WTC11 (cell line): Measurements from ENCODE around the gene LIN28B.

Experiments
- CREB1 ChIP-seq: sonication (generic); formaldehyde crosslinking; IDR thresholded peaks from 2 replicates; pipeline ENCODE4 v1.8.0; 2023; ENCODE audit warnings: mild to moderate bottlenecking, missing genetic modification reagents
- CREM ChIP-seq: sonication (generic); formaldehyde crosslinking; IDR thresholded peaks from 2 replicates; pipeline ENCODE4 v1.8.1; 2022; ENCODE audit warnings: mild to moderate bottlenecking, missing genetic modification reagents, moderate library complexity
- RELA ChIP-seq: sonication (generic); formaldehyde crosslinking; IDR thresholded peaks from 2 replicates; pipeline ENCODE4 v1.8.1; 2022; ENCODE audit warnings: missing genetic modification reagents, mild to moderate bottlenecking, borderline replicate concordance
- SMAD3 ChIP-seq: sonication (generic); formaldehyde crosslinking; IDR thresholded peaks from 2 replicates; pipeline ENCODE4 v1.8.0; 2022; ENCODE audit warnings: missing genetic modification reagents, mild to moderate bottlenecking, borderline replicate concordance
- SP1 ChIP-seq: sonication (generic); formaldehyde crosslinking; conservative IDR thresholded peaks from 2 replicates; pipeline ENCODE4 v1.8.1; 2022; ENCODE audit warnings: missing genetic modification reagents
- TEAD4 ChIP-seq: sonication (generic); formaldehyde crosslinking; IDR thresholded peaks from 2 replicates; pipeline ENCODE4 v1.8.0; 2022; ENCODE audit warnings: mild to moderate bottlenecking, missing genetic modification reagents
- TF ChIP-seq, protein P1 (sequence below): fragments of 200-600 bp; IDR thresholded peaks from 2 replicates; pipeline ENCODE4 v1.8.0; 2022; ENCODE audit warnings: antibody characterized with exemption
- TF ChIP-seq, protein P2 (sequence below): sonication (generic); formaldehyde crosslinking; IDR thresholded peaks from 2 replicates; pipeline ENCODE4 v1.8.1; 2022; ENCODE audit warnings: low read depth, missing genetic modification reagents, borderline replicate concordance
- TF ChIP-seq, protein P3 (sequence below): sonication (generic); formaldehyde crosslinking; IDR thresholded peaks from 2 replicates; pipeline ENCODE4 v1.8.1; 2023; ENCODE audit warnings: mild to moderate bottlenecking, missing genetic modification reagents, moderate library complexity
- TF ChIP-seq, protein P4 (sequence below): sonication (generic); formaldehyde crosslinking; IDR thresholded peaks from 2 replicates; pipeline ENCODE4 v1.8.0; 2022; ENCODE audit warnings: mild to moderate bottlenecking, missing genetic modification reagents
- TF ChIP-seq, protein P5 (sequence below): fragments of 250-450 bp; sonication (Bioruptor Pico); conservative IDR thresholded peaks from 2 replicates; pipeline ENCODE4 v1.9.0; 2021; ENCODE audit warnings: mild to moderate bottlenecking
- TF ChIP-seq, protein P6 (sequence below): sonication (generic); formaldehyde crosslinking; conservative IDR thresholded peaks from 2 replicates; pipeline ENCODE4 v1.8.1; 2023; ENCODE audit warnings: mild to moderate bottlenecking, low read depth, missing genetic modification reagents, moderate library complexity

DNA sequence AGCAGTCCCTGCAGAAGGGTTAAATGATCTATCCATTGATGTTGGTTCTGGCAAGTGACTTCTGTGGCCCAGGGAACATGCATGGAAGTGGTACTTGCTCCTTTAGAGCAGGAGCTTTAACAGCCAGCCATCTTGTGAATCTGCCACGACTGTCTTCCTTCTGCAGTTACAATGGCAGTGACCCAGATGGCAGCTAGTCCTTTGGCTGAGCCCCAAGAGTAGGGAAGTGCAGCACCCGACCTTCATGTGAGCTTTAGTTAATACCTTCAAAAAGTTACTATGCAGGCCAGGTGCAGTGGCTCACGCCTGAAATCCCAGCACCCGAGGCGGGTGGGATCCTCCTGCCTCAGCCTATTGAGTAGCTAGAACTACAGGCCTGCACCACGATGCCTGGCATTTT lies 156.5 kb downstream of the LIN28B start:
- TF ChIP-seq, protein P1, sequence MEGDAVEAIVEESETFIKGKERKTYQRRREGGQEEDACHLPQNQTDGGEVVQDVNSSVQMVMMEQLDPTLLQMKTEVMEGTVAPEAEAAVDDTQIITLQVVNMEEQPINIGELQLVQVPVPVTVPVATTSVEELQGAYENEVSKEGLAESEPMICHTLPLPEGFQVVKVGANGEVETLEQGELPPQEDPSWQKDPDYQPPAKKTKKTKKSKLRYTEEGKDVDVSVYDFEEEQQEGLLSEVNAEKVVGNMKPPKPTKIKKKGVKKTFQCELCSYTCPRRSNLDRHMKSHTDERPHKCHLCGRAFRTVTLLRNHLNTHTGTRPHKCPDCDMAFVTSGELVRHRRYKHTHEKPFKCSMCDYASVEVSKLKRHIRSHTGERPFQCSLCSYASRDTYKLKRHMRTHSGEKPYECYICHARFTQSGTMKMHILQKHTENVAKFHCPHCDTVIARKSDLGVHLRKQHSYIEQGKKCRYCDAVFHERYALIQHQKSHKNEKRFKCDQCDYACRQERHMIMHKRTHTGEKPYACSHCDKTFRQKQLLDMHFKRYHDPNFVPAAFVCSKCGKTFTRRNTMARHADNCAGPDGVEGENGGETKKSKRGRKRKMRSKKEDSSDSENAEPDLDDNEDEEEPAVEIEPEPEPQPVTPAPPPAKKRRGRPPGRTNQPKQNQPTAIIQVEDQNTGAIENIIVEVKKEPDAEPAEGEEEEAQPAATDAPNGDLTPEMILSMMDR, result no peak
- TF ChIP-seq, protein P2, sequence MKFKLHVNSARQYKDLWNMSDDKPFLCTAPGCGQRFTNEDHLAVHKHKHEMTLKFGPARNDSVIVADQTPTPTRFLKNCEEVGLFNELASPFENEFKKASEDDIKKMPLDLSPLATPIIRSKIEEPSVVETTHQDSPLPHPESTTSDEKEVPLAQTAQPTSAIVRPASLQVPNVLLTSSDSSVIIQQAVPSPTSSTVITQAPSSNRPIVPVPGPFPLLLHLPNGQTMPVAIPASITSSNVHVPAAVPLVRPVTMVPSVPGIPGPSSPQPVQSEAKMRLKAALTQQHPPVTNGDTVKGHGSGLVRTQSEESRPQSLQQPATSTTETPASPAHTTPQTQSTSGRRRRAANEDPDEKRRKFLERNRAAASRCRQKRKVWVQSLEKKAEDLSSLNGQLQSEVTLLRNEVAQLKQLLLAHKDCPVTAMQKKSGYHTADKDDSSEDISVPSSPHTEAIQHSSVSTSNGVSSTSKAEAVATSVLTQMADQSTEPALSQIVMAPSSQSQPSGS (CRISPR knock-in tag), result no peak
- no peak for TF ChIP-seq CREB1 (CRISPR knock-in tag)
- TF ChIP-seq, protein P3, sequence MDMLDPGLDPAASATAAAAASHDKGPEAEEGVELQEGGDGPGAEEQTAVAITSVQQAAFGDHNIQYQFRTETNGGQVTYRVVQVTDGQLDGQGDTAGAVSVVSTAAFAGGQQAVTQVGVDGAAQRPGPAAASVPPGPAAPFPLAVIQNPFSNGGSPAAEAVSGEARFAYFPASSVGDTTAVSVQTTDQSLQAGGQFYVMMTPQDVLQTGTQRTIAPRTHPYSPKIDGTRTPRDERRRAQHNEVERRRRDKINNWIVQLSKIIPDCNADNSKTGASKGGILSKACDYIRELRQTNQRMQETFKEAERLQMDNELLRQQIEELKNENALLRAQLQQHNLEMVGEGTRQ (CRISPR knock-in tag), result no peak
- no peak for TF ChIP-seq RELA (CRISPR knock-in tag)
- no peak for TF ChIP-seq SMAD3 (CRISPR knock-in tag)
- TF ChIP-seq CREM (CRISPR knock-in tag), result no peak
- TF ChIP-seq, protein P4, sequence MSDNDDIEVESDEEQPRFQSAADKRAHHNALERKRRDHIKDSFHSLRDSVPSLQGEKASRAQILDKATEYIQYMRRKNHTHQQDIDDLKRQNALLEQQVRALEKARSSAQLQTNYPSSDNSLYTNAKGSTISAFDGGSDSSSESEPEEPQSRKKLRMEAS (CRISPR knock-in tag), result no peak
- TF ChIP-seq, protein P5, sequence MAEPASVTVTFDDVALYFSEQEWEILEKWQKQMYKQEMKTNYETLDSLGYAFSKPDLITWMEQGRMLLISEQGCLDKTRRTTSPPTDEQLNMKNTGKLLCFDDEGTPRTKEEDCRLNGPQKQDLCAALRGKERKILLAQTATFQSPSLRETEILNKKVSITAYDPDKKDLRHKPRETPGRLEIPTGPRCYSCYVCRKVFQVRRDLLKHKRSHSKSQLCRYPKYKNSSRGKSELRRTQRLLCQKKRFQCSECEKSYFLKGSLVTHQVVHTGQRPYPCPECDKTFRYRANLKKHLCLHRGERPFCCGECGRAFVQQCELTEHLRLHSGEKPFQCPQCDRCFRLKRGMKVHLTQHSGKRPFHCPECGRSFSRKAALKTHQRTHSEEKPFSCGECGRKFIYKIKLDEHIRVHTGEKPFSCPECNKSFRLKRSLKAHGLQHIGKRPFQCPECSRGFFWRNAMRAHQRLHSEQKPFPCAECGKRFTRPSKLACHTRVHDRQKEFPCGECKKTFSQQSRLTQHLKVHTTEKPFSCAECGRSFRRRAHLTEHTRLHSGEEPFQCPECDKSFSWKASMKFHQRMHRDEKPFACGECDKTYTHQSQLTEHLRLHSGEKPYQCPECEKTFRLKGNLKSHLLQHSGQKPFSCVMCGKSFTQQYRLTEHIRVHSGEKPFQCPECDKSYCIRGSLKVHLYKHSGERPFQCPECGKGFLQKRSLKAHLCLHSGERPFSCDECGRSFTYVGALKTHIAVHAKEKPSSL (CRISPR knock-in tag), result no peak
- no peak for TF ChIP-seq TEAD4 (CRISPR knock-in tag)
- TF ChIP-seq, protein P6, sequence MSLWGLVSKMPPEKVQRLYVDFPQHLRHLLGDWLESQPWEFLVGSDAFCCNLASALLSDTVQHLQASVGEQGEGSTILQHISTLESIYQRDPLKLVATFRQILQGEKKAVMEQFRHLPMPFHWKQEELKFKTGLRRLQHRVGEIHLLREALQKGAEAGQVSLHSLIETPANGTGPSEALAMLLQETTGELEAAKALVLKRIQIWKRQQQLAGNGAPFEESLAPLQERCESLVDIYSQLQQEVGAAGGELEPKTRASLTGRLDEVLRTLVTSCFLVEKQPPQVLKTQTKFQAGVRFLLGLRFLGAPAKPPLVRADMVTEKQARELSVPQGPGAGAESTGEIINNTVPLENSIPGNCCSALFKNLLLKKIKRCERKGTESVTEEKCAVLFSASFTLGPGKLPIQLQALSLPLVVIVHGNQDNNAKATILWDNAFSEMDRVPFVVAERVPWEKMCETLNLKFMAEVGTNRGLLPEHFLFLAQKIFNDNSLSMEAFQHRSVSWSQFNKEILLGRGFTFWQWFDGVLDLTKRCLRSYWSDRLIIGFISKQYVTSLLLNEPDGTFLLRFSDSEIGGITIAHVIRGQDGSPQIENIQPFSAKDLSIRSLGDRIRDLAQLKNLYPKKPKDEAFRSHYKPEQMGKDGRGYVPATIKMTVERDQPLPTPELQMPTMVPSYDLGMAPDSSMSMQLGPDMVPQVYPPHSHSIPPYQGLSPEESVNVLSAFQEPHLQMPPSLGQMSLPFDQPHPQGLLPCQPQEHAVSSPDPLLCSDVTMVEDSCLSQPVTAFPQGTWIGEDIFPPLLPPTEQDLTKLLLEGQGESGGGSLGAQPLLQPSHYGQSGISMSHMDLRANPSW, result no peak
- TF ChIP-seq SP1 (CRISPR knock-in tag), result no peak
